ENCODE results near the gene CD81. TPM values are rescaled to one million over a fixed set of nuclear protein-coding genes. Genes with fewer than 3 reads are reported as not detected.
"Not testable (repeated sequence)": the region's sequence is repeated elsewhere in the genome, so short reads cannot be mapped to it uniquely, and the experiment has no call there.

The CD81 gene
- total RNA-seq, 1 donor from 2014 or later: 801 TPM

GRCh38 chr11:2363577-2364370 is 13.3 kb upstream of the CD81 start:
- intact Hi-C loops (cut with DNase I): no loop called here
- H3K9me3 ChIP-seq: no peaks in the 10 kb centered on the region
- no peak for DNase-seq (ENCODE audit: low spot score in 2 of 2)
- no peak overlapping the region for H3K27ac ChIP-seq
- TF ChIP-seq CTCF (IDR thresholded peaks at IDR 0.05): no peak
- H3K36me3 ChIP-seq: no peaks in the 10 kb centered on the region
- no peak overlapping the region for H3K4me3 ChIP-seq
- no peaks in the 10 kb centered on the region for H3K4me1 ChIP-seq
- no peaks in the 10 kb centered on the region for H3K27me3 ChIP-seq

GRCh38 chr11:2364386-2364785 is 12.7 kb upstream of the CD81 start:
- H3K4me3 ChIP-seq; H3K4me1 ChIP-seq; H3K9me3 ChIP-seq; intact Hi-C loops (cut with DNase I); H3K27me3 ChIP-seq; H3K27ac ChIP-seq; DNase-seq (ENCODE audit: low spot score in 2 of 2); H3K36me3 ChIP-seq: not testable (repeated sequence)

GRCh38 chr11:2365571-2366210 is 11.4 kb upstream of the CD81 start:
- Histone ChIP-seq H3K4me3 (no peak overlapping the region), H3K27ac (no peak overlapping the region)

GRCh38 chr11:2366276-2366675 is 10.8 kb upstream of the CD81 start:
- Histone ChIP-seq H3K36me3 (no peaks in the 10 kb centered on the region), H3K27me3 (no peaks in the 10 kb centered on the region), H3K9me3 (no peaks in the 10 kb centered on the region), H3K4me1 (no peaks in the 10 kb centered on the region), H3K27ac (no peak overlapping the region), H3K4me3 (no peak overlapping the region)
- intact Hi-C loops (cut with DNase I): no loop called here
- TF ChIP-seq CTCF (IDR thresholded peaks at IDR 0.05): no peak
- DNase-seq (ENCODE audit: low spot score in 2 of 2): no peak

More at GRCh38 chr11:2365571-2366210, 11.4 kb upstream of the CD81 start:
- Histone ChIP-seq H3K36me3 (no peaks in the 10 kb centered on the region), H3K9me3 (no peaks in the 10 kb centered on the region), H3K4me1 (no peaks in the 10 kb centered on the region), H3K27me3 (no peaks in the 10 kb centered on the region)
- TF ChIP-seq CTCF (IDR thresholded peaks at IDR 0.05): no peak
- intact Hi-C loops (cut with DNase I): no loop called here
- DNase-seq (ENCODE audit: low spot score in 2 of 2): no peak

- no peak for DNase-seq (ENCODE audit: low spot score in 2 of 2)
- no peak overlapping the region for H3K27ac ChIP-seq
Measured at GRCh38 chr11:2366733-2367132, 10.4 kb upstream of the CD81 start.

More at GRCh38 chr11:2366733-2367132, 10.4 kb upstream of the CD81 start:
- Histone ChIP-seq H3K4me1 (no peaks in the 10 kb centered on the region), H3K4me3 (no peak overlapping the region), H3K9me3 (no peaks in the 10 kb centered on the region), H3K27me3 (no peaks in the 10 kb centered on the region), H3K36me3 (no peaks in the 10 kb centered on the region)
- no peak for TF ChIP-seq CTCF (IDR thresholded peaks at IDR 0.05)
- intact Hi-C loops (cut with DNase I): no loop called here
